ENCODE data around the gene UQCC2.

Gene UQCC2

GRCh38 chr6:33671744-33672072 lies 39.8 kb downstream of the UQCC2 start:
- no peak for DNase-seq

- DNase-seq, result no peak
Observed at GRCh38 chr6:33670971-33671743, 40.3 kb downstream of the UQCC2 start.

GRCh38 chr6:33670086-33670660 lies 41.3 kb downstream of the UQCC2 start:
- DNase-seq, result no peak

- DNase-seq, result no peak
Observed at GRCh38 chr6:33668914-33669313, 42.6 kb downstream of the UQCC2 start.

- no peak for DNase-seq
Observed at GRCh38 chr6:33668328-33668727, 43.2 kb downstream of the UQCC2 start.

GRCh38 chr6:33667776-33668175 lies 43.7 kb downstream of the UQCC2 start:
- no peak for DNase-seq

- no peak for DNase-seq
Observed at GRCh38 chr6:33667072-33667471, 44.4 kb downstream of the UQCC2 start.

- no peak for DNase-seq
Observed at GRCh38 chr6:33665957-33666356, 45.5 kb downstream of the UQCC2 start.

- no peak for DNase-seq
Observed at GRCh38 chr6:33664506-33665057, 46.9 kb downstream of the UQCC2 start.

- DNase-seq, result no peak
Observed at GRCh38 chr6:33663727-33664449, 47.6 kb downstream of the UQCC2 start.

- no peak for DNase-seq
Observed at GRCh38 chr6:33663028-33663427, 48.5 kb downstream of the UQCC2 start.

- DNase-seq, result no peak
Observed at GRCh38 chr6:33662318-33662717, 49.2 kb downstream of the UQCC2 start.

GRCh38 chr6:33661106-33661838 lies 50.2 kb downstream of the UQCC2 start:
- no peak for DNase-seq

GRCh38 chr6:33659986-33660385 lies 51.5 kb downstream of the UQCC2 start:
- DNase-seq, result no peak

- DNase-seq, result no peak
Observed at GRCh38 chr6:33658982-33659689, 52.4 kb downstream of the UQCC2 start.

- DNase-seq, result no peak
Observed at GRCh38 chr6:33656844-33657243, 54.7 kb downstream of the UQCC2 start.

- no peak for DNase-seq
Observed at GRCh38 chr6:33654831-33655554, 56.5 kb downstream of the UQCC2 start.

- DNase-seq, result no peak
Observed at GRCh38 chr6:33652002-33652401, 59.5 kb downstream of the UQCC2 start.

- no peak for DNase-seq
Observed at GRCh38 chr6:33651403-33651802, 60.1 kb downstream of the UQCC2 start.

All from right forelimb (tissue), 1 donor.